Retinal pigment epithelial cell (primary cell): Measurements from ENCODE around the gene MAP3K7CL.
"Not testable (repeated sequence)": the region's sequence is repeated elsewhere in the genome, so short reads cannot be mapped to it uniquely, and the experiment has no call there.

Experiments
- DNase-seq: peaks from one replicate; pipeline ENCODE4 v3.0.0-alpha.2; 2010; ENCODE audit warnings: low read depth
- H3K4me3 ChIP-seq: 2 replicates; pipeline ENCODE4 v1.5.1; 2011; ENCODE audit warnings: mild to moderate bottlenecking, low read length, control low read depth, moderate library complexity
- CTCF ChIP-seq: conservative IDR thresholded peaks from 2 replicates; pipeline ENCODE4 v1.5.1; 2011; ENCODE audit warnings: low read depth, low read length, control low read depth, inconsistent platforms

MAP3K7CL gene

GRCh38 chr21:29166853-29167252 lies 36.4 kb downstream of the MAP3K7CL start:
- DNase-seq: no peak
- TF ChIP-seq CTCF: no peak
- H3K4me3 ChIP-seq: no peak overlapping the region

GRCh38 chr21:29167481-29167880 lies 37.0 kb downstream of the MAP3K7CL start:
- not testable (repeated sequence) for DNase-seq, H3K4me3 ChIP-seq

GRCh38 chr21:29168891-29169315 lies 38.5 kb downstream of the MAP3K7CL start:
- no peak for DNase-seq
- TF ChIP-seq CTCF: no peak
- H3K4me3 ChIP-seq: no peak overlapping the region

- no peak overlapping the region for H3K4me3 ChIP-seq
- DNase-seq: no peak
- TF ChIP-seq CTCF: no peak
Measured at GRCh38 chr21:29170944-29171343, 40.5 kb downstream of the MAP3K7CL start.

DNA sequence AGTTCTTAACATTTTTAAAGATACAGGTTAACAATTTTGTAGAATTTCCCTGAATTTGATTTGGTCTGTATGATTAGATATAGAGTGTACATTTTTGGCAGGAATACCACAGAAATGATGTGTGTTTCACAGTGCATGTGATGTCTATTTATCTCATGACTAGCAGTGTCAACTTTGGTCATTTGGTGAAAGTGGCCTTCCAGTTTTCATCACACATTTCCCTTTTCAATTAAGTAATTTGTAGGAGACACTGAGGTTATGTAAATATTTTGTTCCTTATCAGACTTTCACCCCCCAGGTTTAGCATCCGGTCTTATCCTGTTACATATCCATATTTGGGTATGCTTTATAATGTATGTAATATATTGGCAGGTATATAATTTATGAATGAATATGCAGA lies 41.8 kb downstream of the MAP3K7CL start:
- DNase-seq: no peak
- H3K4me3 ChIP-seq: no peak overlapping the region
- no peak for TF ChIP-seq CTCF

DNA sequence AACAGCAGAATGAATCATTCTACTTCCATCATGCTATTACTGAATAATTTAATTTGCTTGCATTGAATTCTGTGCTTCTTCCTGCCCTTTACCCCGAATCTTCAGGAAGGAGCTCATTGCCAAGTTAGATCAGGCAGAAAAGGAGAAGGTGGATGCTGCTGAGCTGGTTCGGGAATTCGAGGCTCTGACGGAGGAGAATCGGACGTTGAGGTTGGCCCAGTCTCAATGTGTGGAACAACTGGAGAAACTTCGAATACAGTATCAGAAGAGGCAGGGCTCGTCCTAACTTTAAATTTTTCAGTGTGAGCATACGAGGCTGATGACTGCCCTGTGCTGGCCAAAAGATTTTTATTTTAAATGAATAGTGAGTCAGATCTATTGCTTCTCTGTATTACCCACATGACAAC lies 44.2 kb downstream of the MAP3K7CL start:
- no peak overlapping the region for H3K4me3 ChIP-seq
- no peak for DNase-seq
- TF ChIP-seq CTCF: no peak

DNA sequence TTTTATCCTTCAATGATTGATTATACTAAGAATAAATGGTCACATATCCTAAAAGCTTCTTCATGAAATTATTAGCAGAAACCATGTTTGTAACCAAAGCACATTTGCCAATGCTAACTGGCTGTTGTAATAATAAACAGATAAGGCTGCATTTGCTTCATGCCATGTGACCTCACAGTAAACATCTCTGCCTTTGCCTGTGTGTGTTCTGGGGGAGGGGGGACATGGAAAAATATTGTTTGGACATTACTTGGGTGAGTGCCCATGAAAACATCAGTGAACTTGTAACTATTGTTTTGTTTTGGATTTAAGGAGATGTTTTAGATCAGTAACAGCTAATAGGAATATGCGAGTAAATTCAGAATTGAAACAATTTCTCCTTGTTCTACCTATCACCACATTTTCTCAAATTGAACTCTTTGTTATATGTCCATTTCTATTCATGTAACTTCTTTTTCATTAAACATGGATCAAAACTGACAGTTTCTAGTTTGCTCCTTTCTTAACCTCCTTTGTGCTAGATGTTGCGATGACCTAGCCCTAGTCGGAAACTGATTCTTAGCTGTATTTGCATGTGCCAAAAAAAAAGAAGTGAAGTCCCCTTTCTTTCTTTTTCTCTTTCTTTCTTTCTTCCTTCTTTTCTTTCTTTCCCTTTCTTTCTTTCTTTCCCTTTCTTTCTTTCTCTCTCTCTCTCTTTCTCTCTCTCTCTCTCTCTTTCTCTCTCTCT lies 45.1 kb downstream of the MAP3K7CL start:
- no peak for TF ChIP-seq CTCF
- DNase-seq: no peak
- H3K4me3 ChIP-seq: no peak overlapping the region
